Keratinocyte (primary cell): ENCODE data around the gene UBE2N. TPM values are rescaled to one million over a fixed set of nuclear protein-coding genes. Genes with fewer than 3 reads are reported as not detected.

ENCODE experiments used
- DNase-seq: peaks from one replicate; pipeline ENCODE4 v3.0.0-alpha.2; 2011; ENCODE audit warnings: low read depth, missing footprints, low spot score
- FAIRE-seq: peaks from 2 replicates; lab custom pipeline; 2011; peaks lifted over from hg19 to GRCh38; lab: Jason Lieb, UNC
- H2AFZ ChIP-seq: 2 replicates; pipeline ENCODE4 v1.6.0; 2012; ENCODE audit warnings: low read length, control low read depth, inconsistent platforms; ENCODE audit not compliant: control insufficient read depth
- H3K27ac ChIP-seq: 2 replicates; pipeline ENCODE4 v1.5.1; 2011; ENCODE audit warnings: low read length; ENCODE audit not compliant: control insufficient read depth, insufficient read depth
- H3K27me3 ChIP-seq: 3 replicates; pipeline ENCODE4 v1.6.0; 2011; ENCODE audit warnings: low read length; ENCODE audit not compliant: control insufficient read depth, insufficient read depth; ENCODE audit errors: extremely low read depth
- H3K36me3 ChIP-seq, 2 experiments: 2 replicates in 1 of 2; 3 replicates in 1 of 2; pipeline ENCODE4 v1.5.1; 2011; ENCODE audit warnings: low read length in 2 of 2, mild to moderate bottlenecking in 1 of 2; ENCODE audit not compliant: control insufficient read depth in 2 of 2, insufficient read depth in 2 of 2; ENCODE audit errors: extremely low read depth in 1 of 2
- H3K4me1 ChIP-seq: 3 replicates; pipeline ENCODE4 v1.5.1; 2011; ENCODE audit warnings: low read length; ENCODE audit not compliant: control insufficient read depth, insufficient read depth; ENCODE audit errors: extremely low read depth
- H3K4me2 ChIP-seq: 3 replicates; pipeline ENCODE4 v1.6.0; 2011; ENCODE audit warnings: low read depth, low read length; ENCODE audit not compliant: control insufficient read depth, insufficient read depth; ENCODE audit errors: extremely low read depth
- H3K4me3 ChIP-seq, 3 experiments: fragments of 200-600 bp in 1 of 3; sonication (generic) in 1 of 3; 2 replicates in 2 of 3; 3 replicates in 1 of 3; pipeline ENCODE4 v1.5.1; 2011 to 2016; ENCODE audit warnings: low read length in 3 of 3, mild to moderate bottlenecking in 3 of 3, control low read depth in 2 of 3, inconsistent platforms in 1 of 3, low read depth in 1 of 3, mixed read lengths in 1 of 3, mixed run types in 1 of 3, moderate library complexity in 1 of 3; ENCODE audit not compliant: control insufficient read depth in 2 of 3, insufficient read depth in 2 of 3; ENCODE audit errors: extremely low read depth in 1 of 3
- H3K79me2 ChIP-seq: 2 replicates; pipeline ENCODE4 v1.6.0; 2012; ENCODE audit warnings: low read length; ENCODE audit not compliant: control insufficient read depth, insufficient read depth
- H3K9ac ChIP-seq: 3 replicates; pipeline ENCODE4 v1.6.0; 2011; ENCODE audit warnings: low read length; ENCODE audit not compliant: control insufficient read depth, insufficient read depth; ENCODE audit errors: extremely low read depth
- H3K9me1 ChIP-seq: 3 replicates; pipeline ENCODE4 v1.6.0; 2011; ENCODE audit warnings: low read length; ENCODE audit not compliant: control insufficient read depth, insufficient read depth; ENCODE audit errors: extremely low read depth
- H3K9me3 ChIP-seq: 2 replicates; pipeline ENCODE4 v1.5.1; 2012; ENCODE audit warnings: low read depth, low read length; ENCODE audit not compliant: control insufficient read depth
- H4K20me1 ChIP-seq: 3 replicates; pipeline ENCODE4 v1.6.0; 2011; ENCODE audit warnings: low read length; ENCODE audit not compliant: control insufficient read depth, insufficient read depth; ENCODE audit errors: extremely low read depth
- CTCF ChIP-seq, 3 experiments: IDR thresholded peaks in 1 of 3; conservative IDR thresholded peaks in 1 of 3; optimal IDR thresholded peaks in 1 of 3; 2 replicates in 2 of 3; 3 replicates in 1 of 3; pipeline versions ENCODE3 to v1.5.1; 2011; ENCODE audit warnings: low read length in 3 of 3, mild to moderate bottlenecking in 3 of 3, moderate library complexity in 2 of 3, control low read depth in 1 of 3, inconsistent platforms in 1 of 3; ENCODE audit not compliant: insufficient read depth in 2 of 3; ENCODE audit errors: extremely low read depth in 1 of 3
- EZH2 ChIP-seq: IDR thresholded peaks from one replicate; pipeline ENCODE4 v1.6.1; 2012; ENCODE audit warnings: inconsistent platforms, mild to moderate bottlenecking, low read length, moderate library complexity
- dilution Hi-C: fragments of 300-500 bp; cut with MboI; formaldehyde crosslinking; loops from one replicate; pipeline ENCODE4 v1.7.0; 2020; ENCODE audit warnings: low sequenced_read_pairs; ENCODE audit not compliant: extremely low pct_ligation_motif_present
- polyA minus RNA-seq, 3 experiments: library from RNA; depleted of rRNA, polyadenylated mRNA; stranded (reverse); fragments of >200 nt; gene quantifications; 1 replicate in 1 of 3; 2 replicates in 1 of 3; 3 replicates in 1 of 3; pipeline ENCODE4 v1.2.3, GENCODE V29; 2011
- polyA plus RNA-seq, 5 experiments: library from polyadenylated mRNA; depleted of rRNA in 3 of 5; stranded (reverse) in 3 of 5; stranded (forward) in 1 of 5; unstranded in 1 of 5; fragments of >200 nt; gene quantifications; 1 replicate in 1 of 5; 2 replicates in 3 of 5; 3 replicates in 1 of 5; pipeline versions ENCODE4 v1.2.1 to v1.2.3, GENCODE V29; 2011 to 2012; ENCODE audit warnings: missing spikeins in 2 of 5, low read depth in 1 of 5, low replicate concordance in 1 of 5

Gene UBE2N
- 171 to 218 TPM (median 172 TPM) in 3 replicates for polyA plus RNA-seq
- 87.0 TPM for polyA plus RNA-seq (2011; ENCODE audit: low read depth)
- polyA plus RNA-seq (2011; cell fraction: cytosol; rRNA removed), result 131 and 214 TPM in 2 replicates
- 78.8 and 85.8 TPM in 2 replicates for polyA plus RNA-seq (2011; cell fraction: nucleus; rRNA removed)
- polyA plus RNA-seq (2012; ENCODE audit: low replicate concordance), result 136 and 169 TPM in 2 replicates
- 36.5 to 147 TPM (median 110 TPM) in 3 replicates for polyA minus RNA-seq
- 118 TPM for polyA minus RNA-seq (2011; cell fraction: cytosol; rRNA and poly(A)+ RNA removed)
- 18.9 and 53.1 TPM in 2 replicates for polyA minus RNA-seq (2011; cell fraction: nucleus; rRNA and poly(A)+ RNA removed)

GRCh38 chr12:93441617-93442410 is at the start of gene UBE2N:
TSS of gene UBE2N (minus strand) at chr12:93441947. CDS start at chr12:93441884, 63 bp downstream.
- peaks cover 29% of the 10 kb centered on the region for H4K20me1 ChIP-seq
- H3K27ac ChIP-seq, result peak within 1 kb of the TSS; percentile 87
- peak; percentile 65 for DNase-seq
- no peaks in the 10 kb centered on the region for H3K9me3 ChIP-seq
- TF ChIP-seq EZH2, result no peak
- no peak for TF ChIP-seq CTCF (optimal IDR thresholded peaks at IDR 0.05 in 1 of 3, IDR thresholded peaks at IDR 0.05 in 1 of 3, conservative IDR thresholded peaks at IDR 0.05 in 1 of 3; ENCODE audit: extremely low read depth in 1 of 3, insufficient read depth in 2 of 3, low read length in 3 of 3)
- peaks cover 49% of the 10 kb centered on the region for H3K79me2 ChIP-seq
- peak within 1 kb of the TSS; percentile 86 for H3K9ac ChIP-seq
- peaks cover 35% of the 10 kb centered on the region for H3K4me1 ChIP-seq
- peaks cover 2% of the 10 kb centered on the region for H3K9me1 ChIP-seq
- H3K4me2 ChIP-seq, result peak within 1 kb of the TSS; percentile 98
- dilution Hi-C loops, result no loop called here
- H3K27me3 ChIP-seq, result no peaks in the 10 kb centered on the region
- H3K4me3 ChIP-seq, result peak within 1 kb of the TSS; percentile 87 to 97 (median 96)
- H2AFZ ChIP-seq, result peak within 1 kb of the TSS; percentile 75
- H3K36me3 ChIP-seq, result no peaks in the 10 kb centered on the region
- FAIRE-seq, result no peak

GRCh38 chr12:93484315-93484981 is 42.7 kb upstream of the UBE2N start:
- Histone ChIP-seq H2AFZ (no peak overlapping the region), H3K79me2 (no peaks in the 10 kb centered on the region), H3K4me2 (no peak overlapping the region), H3K4me1 (no peaks in the 10 kb centered on the region), H3K9me1 (no peaks in the 10 kb centered on the region), H3K36me3 (peaks cover 19 to 23% of the 10 kb centered on the region in 2 experiments), H3K9me3 (no peaks in the 10 kb centered on the region), H3K4me3 (no peak overlapping the region), H3K27me3 (no peaks in the 10 kb centered on the region), H3K27ac (no peak overlapping the region), H4K20me1 (no peaks in the 10 kb centered on the region), H3K9ac (no peak overlapping the region)
- dilution Hi-C loops, result no loop called here
- DNase-seq (no peak), FAIRE-seq (no peak)
- TF ChIP-seq EZH2 (no peak), CTCF (optimal IDR thresholded peaks at IDR 0.05 in 1 of 3, IDR thresholded peaks at IDR 0.05 in 1 of 3, conservative IDR thresholded peaks at IDR 0.05 in 1 of 3; ENCODE audit: extremely low read depth in 1 of 3, insufficient read depth in 2 of 3, low read length in 3 of 3) (no peak)
